Measurements from ENCODE around the gene PRRC2C.

DNA sequence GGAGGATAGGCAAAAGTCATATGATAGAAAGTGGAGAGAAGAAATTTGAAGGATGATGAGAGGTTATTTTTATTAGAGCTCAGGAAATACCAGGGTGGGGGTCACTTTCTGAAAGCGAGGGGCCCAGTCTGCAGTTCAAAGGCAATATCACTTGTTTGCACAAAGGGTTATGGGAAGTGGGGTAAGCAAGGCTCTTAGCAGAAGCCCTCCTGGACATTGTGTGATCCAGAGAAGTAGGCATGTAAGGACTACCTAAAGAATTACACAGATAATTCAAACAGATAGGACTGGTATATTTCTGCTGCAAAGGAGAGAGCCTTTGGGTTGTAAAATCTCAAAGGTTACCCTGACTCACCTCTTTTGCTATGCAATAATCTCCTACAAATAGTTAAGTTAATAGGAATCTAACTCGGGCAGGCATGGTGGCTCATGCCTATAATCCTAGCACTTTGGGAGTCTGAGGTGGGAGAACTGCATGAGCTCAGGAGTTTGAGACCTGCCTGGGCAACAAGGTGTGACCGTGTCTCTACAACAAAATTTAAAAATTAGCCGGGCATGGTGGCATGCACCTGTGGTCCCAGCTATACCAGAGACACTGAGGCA is 25.2 kb upstream of the PRRC2C start:
- TF ChIP-seq EZH2 (IDR thresholded peaks at IDR 0.05; ENCODE audit: borderline replicate concordance, low read depth, low read length, poor library complexity, severe bottlenecking), result no peak
- TF ChIP-seq, protein P1, sequence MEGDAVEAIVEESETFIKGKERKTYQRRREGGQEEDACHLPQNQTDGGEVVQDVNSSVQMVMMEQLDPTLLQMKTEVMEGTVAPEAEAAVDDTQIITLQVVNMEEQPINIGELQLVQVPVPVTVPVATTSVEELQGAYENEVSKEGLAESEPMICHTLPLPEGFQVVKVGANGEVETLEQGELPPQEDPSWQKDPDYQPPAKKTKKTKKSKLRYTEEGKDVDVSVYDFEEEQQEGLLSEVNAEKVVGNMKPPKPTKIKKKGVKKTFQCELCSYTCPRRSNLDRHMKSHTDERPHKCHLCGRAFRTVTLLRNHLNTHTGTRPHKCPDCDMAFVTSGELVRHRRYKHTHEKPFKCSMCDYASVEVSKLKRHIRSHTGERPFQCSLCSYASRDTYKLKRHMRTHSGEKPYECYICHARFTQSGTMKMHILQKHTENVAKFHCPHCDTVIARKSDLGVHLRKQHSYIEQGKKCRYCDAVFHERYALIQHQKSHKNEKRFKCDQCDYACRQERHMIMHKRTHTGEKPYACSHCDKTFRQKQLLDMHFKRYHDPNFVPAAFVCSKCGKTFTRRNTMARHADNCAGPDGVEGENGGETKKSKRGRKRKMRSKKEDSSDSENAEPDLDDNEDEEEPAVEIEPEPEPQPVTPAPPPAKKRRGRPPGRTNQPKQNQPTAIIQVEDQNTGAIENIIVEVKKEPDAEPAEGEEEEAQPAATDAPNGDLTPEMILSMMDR (conservative IDR thresholded peaks at IDR 0.05; ENCODE audit: low read depth, low read length), result no peak

Measured in A673 (cell line).